ENCODE data around the gene SCN10A. TPM values are rescaled to one million over a fixed set of nuclear protein-coding genes. Genes with fewer than 3 reads are reported as not detected.

SCN10A gene
- total RNA-seq, 1 donor, result not detected

DNA sequence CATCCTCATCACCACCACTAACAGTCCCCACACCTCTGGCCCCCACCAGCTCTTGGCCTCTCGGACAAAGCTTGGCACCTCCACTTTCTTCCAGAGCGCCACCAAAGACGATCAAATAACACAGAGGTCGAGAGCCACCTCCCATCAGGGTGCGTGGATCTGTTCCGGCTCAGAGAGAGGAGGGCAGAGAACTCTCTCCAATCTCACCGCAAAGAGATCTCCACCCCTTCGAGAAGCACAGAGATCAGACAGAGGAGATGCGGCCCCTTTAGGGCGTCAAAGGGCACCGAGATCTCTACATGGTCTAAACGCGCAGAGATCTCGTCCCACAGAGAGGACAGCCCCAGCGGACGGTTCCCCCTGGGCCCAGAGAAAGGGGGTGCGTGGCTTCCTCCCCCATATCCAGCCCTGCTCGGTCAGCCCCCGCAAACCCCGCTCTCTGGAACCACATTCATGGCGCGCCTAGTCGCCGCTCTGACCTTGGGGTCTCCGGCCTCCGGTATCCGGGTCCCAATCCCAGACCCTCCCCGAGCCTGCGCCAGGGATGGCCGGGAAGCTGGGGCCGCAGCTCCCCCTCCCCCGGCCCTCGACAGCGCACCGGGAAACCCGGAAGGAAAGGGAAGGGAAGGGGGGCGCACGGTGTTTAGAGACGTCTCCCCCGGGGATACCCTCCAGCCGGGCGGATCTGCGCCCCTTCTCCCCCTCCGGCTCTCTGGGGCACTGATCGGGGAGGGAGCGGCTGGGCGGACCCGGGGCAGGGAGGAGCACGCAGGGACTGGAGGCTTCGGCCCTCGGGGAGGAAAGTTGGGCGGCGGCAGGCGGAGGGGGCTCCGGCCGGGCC is 167.1 kb downstream of the SCN10A start:
- DNase-seq (ENCODE audit: low read depth), result no peak
- H3K4me3 ChIP-seq (ENCODE audit: low read depth, low read length), result peak overlapping the region; percentile 59
- TF ChIP-seq, protein P1, sequence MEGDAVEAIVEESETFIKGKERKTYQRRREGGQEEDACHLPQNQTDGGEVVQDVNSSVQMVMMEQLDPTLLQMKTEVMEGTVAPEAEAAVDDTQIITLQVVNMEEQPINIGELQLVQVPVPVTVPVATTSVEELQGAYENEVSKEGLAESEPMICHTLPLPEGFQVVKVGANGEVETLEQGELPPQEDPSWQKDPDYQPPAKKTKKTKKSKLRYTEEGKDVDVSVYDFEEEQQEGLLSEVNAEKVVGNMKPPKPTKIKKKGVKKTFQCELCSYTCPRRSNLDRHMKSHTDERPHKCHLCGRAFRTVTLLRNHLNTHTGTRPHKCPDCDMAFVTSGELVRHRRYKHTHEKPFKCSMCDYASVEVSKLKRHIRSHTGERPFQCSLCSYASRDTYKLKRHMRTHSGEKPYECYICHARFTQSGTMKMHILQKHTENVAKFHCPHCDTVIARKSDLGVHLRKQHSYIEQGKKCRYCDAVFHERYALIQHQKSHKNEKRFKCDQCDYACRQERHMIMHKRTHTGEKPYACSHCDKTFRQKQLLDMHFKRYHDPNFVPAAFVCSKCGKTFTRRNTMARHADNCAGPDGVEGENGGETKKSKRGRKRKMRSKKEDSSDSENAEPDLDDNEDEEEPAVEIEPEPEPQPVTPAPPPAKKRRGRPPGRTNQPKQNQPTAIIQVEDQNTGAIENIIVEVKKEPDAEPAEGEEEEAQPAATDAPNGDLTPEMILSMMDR (IDR thresholded peaks at IDR 0.05; ENCODE audit: insufficient read depth, low read length), result no peak

DNA sequence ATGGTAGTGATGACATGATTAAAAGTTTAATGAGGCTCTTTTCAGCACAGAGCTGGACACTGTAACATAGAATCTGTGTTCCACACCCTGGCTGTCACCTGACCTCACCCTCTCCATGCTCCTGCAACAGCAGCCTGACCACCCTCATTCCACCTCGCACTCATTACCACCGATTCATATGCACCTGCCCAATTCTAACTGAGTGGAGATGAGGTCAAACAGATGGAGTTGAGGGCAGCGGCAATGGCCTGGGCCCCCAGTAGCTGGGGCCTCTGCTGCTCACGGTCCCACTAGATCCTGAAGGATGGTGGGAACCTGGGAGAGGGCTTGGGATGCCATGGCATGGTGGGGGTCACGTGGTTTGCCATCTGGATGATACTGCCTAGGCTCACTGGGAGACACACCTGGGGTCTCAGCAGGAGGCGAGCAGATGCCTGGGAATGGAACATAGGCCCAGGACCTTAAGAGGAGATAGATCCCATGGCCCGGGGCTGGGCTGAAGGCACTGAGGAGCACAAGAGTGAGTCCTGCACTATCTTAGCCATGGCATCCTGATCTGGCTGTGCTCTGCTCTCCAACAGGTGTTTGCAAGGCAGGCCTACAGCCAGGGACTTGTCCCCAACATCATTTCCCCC is 167.9 kb downstream of the SCN10A start:
- H3K4me3 ChIP-seq (ENCODE audit: low read depth, low read length), result no peak overlapping the region
- no peak for DNase-seq (ENCODE audit: low read depth)
- TF ChIP-seq, protein P1 (IDR thresholded peaks at IDR 0.05; ENCODE audit: insufficient read depth, low read length), result no peak

DNA sequence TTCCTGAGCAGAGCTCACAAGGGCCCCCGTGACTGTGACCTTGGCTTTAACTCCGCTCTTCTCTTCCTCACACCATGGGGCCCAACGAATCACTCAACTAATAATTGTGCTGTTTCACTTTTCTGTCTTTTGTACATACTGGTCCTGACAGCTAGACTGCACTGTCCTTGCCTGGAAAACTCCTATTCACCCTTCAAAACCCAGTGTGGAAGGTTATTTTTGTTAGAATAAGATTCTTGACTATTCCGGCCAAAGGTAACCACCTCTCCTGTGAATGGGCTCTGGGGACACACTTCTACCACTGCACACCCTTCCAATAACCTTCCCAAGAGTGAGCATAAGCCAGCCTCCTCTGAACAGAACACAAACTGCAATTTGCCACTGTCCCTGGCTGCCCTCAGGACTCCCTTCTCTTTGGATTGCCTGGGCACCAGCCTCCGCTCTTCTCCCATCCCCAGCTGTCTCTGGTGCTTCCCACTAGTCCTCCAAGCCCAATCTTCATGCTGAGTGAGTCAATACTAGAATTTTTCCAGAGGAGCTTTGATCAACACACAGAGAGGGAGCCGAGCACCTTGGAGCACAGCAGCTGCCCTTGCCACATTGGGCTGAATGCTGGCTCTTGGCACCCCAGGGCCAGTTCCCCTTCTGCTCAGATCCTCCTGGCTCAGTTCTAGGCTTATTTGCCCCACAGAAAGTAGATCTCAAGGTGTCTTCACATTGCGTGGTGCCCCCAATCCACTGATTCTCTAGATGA is 168.6 kb downstream of the SCN10A start:
- TF ChIP-seq, protein P1 (IDR thresholded peaks at IDR 0.05; ENCODE audit: insufficient read depth, low read length), result no peak
- no peak for DNase-seq (ENCODE audit: low read depth)
- H3K4me3 ChIP-seq (ENCODE audit: low read depth, low read length), result no peak overlapping the region

Other genes starting within 250 kb of the SCN10A start
- 0.08 and 0.99 TPM in 2 replicates for gene SCN5A, start 166.5 kb downstream of the SCN10A start, total RNA-seq (ENCODE audit: low replicate concordance)
- under 0.01 and 0.25 TPM in 2 replicates for gene SCN11A, start 235.7 kb upstream of the SCN10A start, total RNA-seq (ENCODE audit: low replicate concordance)
- gene WDR48, start 235.8 kb upstream of the SCN10A start, total RNA-seq (ENCODE audit: low replicate concordance), result 30.1 and 41.3 TPM in 2 replicates

All from fibroblast of the aortic adventitia (primary cell).